Natural killer cell treated with Interleukin-12 subunit alpha and Interleukin-12 subunit beta and Interleukin-15 and Interleukin-18, amount 100 ng/mL, for 72 hours (primary cell): ENCODE measurements around the gene CDH18. TPM values are rescaled to one million over a fixed set of nuclear protein-coding genes. Genes with fewer than 3 reads are reported as not detected.

Experiments
- ATAC-seq, 2 donors: fragments of 150-1000 bp; cut with Tn5 transposase in 1 of 2; sonication (Bioruptor Pico), chemical (Tn5 transposase) in 1 of 2; 2 replicates each; pipeline ENCODE4 v1.10.0; 2021
- DNase-seq: peaks from one replicate; pipeline ENCODE4 v3.0.0; 2022; ENCODE audit warnings: low spot score
- H3K27ac Mint-ChIP-seq, 2 donors: 1 replicate in 1 of 2; 2 replicates in 1 of 2; pipeline ENCODE4 v1.8.0; 2022; ENCODE audit warnings: mixed read lengths in 2 of 2, mild to moderate bottlenecking in 1 of 2, moderate library complexity in 1 of 2
- H3K27me3 Mint-ChIP-seq, 2 donors: 1 replicate in 1 of 2; 2 replicates in 1 of 2; pipeline ENCODE4 v1.8.0; 2022; ENCODE audit warnings: mixed read lengths in 2 of 2
- H3K36me3 Mint-ChIP-seq: one replicate; pipeline ENCODE4 v1.8.0; 2022; ENCODE audit warnings: mixed read lengths
- H3K4me1 Mint-ChIP-seq, 2 donors: 1 replicate in 1 of 2; 2 replicates in 1 of 2; pipeline ENCODE4 v1.8.0; 2022; ENCODE audit warnings: low read depth in 2 of 2, mixed read lengths in 2 of 2, mild to moderate bottlenecking in 1 of 2
- H3K4me3 Mint-ChIP-seq: one replicate; pipeline ENCODE4 v1.8.0; 2022; ENCODE audit warnings: mixed read lengths
- H3K9me3 Mint-ChIP-seq: 2 replicates; pipeline ENCODE4 v1.8.0; 2022; ENCODE audit warnings: mixed read lengths
- total RNA-seq, 2 donors: library from RNA; stranded (reverse); gene quantifications; one replicate each; pipeline ENCODE4 v1.2.3, GENCODE V29; 2022

Gene CDH18
- total RNA-seq, 2 donors from 2014 or later, result not detected

DNA sequence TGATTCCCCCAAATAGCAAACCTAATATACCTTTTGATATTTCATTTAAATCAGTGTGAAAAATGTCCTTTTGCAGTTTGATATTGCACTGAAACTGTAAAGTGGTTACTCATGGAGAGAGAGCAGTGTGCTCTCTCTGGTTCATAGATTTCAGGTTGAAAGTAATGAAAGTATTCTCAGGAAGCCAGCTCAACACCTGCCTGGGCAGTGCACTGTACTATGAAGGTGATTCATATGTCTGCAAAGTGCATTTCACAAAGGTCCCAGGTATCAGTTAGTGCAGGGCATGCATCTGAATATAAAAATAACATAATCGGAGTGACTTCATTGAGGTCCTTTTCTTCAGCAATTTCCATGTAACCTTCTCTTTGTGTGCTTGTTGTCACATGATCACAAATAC is 274.3 kb downstream of the CDH18 start:
- DNase-seq, result no peak

GRCh38 chr5:19709403-19709802 is 278.6 kb downstream of the CDH18 start:
- DNase-seq (no peak), ATAC-seq (no peak)
- H3K4me3 Mint-ChIP-seq, result no peak overlapping the region
- peaks cover 5% of the 10 kb centered on the region for H3K36me3 Mint-ChIP-seq
- H3K27me3 Mint-ChIP-seq, result no peaks in the 10 kb centered on the region
- H3K27ac Mint-ChIP-seq, result no peak overlapping the region
- peaks cover 13% of the 10 kb centered on the region for H3K9me3 Mint-ChIP-seq
- H3K4me1 Mint-ChIP-seq, result no peaks in the 10 kb centered on the region

More for the DNA sequence above, 274.3 kb downstream of the CDH18 start:
- Mint-ChIP-seq H3K27ac (no peak overlapping the region), H3K4me1 (no peaks in the 10 kb centered on the region), H3K27me3 (no peaks in the 10 kb centered on the region), H3K4me3 (no peak overlapping the region), H3K9me3 (peaks cover 10% of the 10 kb centered on the region), H3K36me3 (peaks cover 5% of the 10 kb centered on the region)
- no peak for ATAC-seq

DNA sequence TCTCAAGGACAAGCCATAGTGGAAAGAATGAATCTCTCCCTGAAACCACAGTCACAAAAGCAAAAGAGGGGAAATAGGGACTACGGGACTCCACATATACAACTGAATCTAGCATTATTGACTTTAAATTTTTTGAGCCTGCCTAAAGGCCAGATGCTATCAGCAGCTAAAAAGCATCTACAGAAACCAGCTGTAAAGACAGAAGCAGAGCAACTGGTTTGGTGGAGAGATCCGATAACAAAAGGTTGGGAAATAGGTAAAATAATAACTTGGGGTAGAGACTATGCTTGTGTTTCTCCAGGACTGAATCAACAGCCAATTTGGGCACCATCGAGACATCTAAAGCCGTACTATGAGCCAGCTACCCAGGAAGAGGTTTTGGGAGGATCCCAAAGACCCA is 281.2 kb downstream of the CDH18 start:
- no peak overlapping the region for H3K27ac Mint-ChIP-seq
- ATAC-seq (no peak), DNase-seq (no peak)
- no peak overlapping the region for H3K4me3 Mint-ChIP-seq
- H3K27me3 Mint-ChIP-seq, result no peaks in the 10 kb centered on the region
- H3K9me3 Mint-ChIP-seq, result peaks cover 14% of the 10 kb centered on the region
- H3K4me1 Mint-ChIP-seq, result no peaks in the 10 kb centered on the region
- peaks cover 5% of the 10 kb centered on the region for H3K36me3 Mint-ChIP-seq

GRCh38 chr5:19701731-19702130 is 286.3 kb downstream of the CDH18 start:
- H3K27me3 Mint-ChIP-seq, result no peaks in the 10 kb centered on the region
- H3K36me3 Mint-ChIP-seq, result no peaks in the 10 kb centered on the region
- H3K9me3 Mint-ChIP-seq, result peaks cover 11% of the 10 kb centered on the region
- no peak for ATAC-seq
- DNase-seq, result no peak
- H3K4me3 Mint-ChIP-seq, result no peak overlapping the region
- H3K27ac Mint-ChIP-seq, result no peak overlapping the region
- H3K4me1 Mint-ChIP-seq, result no peaks in the 10 kb centered on the region

- Mint-ChIP-seq H3K36me3 (no peaks in the 10 kb centered on the region), H3K9me3 (peaks cover 6% of the 10 kb centered on the region), H3K27me3 (no peaks in the 10 kb centered on the region), H3K4me3 (no peak overlapping the region), H3K27ac (no peak overlapping the region), H3K4me1 (no peaks in the 10 kb centered on the region)
- no peak for DNase-seq
- no peak for ATAC-seq
Measured at GRCh38 chr5:19694949-19695611, 292.9 kb downstream of the CDH18 start.

DNA sequence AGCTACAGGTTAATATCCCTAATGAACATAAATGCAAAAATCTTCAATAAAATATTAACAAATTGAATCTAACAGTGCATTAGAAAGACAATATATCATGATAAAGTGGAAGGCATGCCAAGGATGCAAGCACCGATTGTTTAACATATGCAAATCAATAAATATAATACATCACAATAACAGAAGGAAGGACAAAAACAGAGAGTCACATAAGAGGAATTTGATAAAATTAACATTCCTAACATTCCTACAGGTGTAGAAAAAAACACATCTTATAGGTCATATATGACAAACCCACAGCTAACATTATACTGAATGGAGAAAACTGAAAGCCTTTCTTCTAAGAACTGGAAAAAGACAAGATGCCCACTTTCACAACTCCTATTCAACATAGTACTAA is 297.0 kb downstream of the CDH18 start:
- H3K9me3 Mint-ChIP-seq, result peaks cover 13% of the 10 kb centered on the region
- H3K4me1 Mint-ChIP-seq, result no peaks in the 10 kb centered on the region
- no peak for ATAC-seq
- H3K36me3 Mint-ChIP-seq, result no peaks in the 10 kb centered on the region
- DNase-seq, result no peak
- no peaks in the 10 kb centered on the region for H3K27me3 Mint-ChIP-seq
- no peak overlapping the region for H3K4me3 Mint-ChIP-seq
- H3K27ac Mint-ChIP-seq, result no peak overlapping the region

DNA sequence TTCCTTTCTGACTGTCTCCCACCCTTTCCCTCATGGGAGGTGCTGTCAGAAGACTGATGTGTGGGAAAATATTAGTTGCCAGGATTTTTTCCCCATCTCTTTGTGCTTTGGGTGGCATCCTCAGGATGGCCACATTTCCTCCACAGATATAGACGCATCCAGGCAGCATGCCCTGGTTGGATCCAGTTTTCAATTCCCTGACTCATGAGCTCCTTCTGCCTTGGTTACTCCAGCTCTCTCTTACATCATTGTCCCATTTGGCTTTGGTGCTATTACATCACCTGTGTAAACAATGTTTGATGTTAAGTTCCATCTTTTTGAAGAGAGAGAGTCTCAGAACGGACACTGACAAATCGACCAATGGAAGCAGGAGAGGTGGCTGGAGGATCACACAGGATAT is 302.5 kb downstream of the CDH18 start:
- DNase-seq (no peak), ATAC-seq (no peak)
- Mint-ChIP-seq H3K36me3 (no peaks in the 10 kb centered on the region), H3K9me3 (peaks cover 27% of the 10 kb centered on the region), H3K4me1 (no peaks in the 10 kb centered on the region), H3K4me3 (no peak overlapping the region), H3K27me3 (no peaks in the 10 kb centered on the region), H3K27ac (no peak overlapping the region)

DNA sequence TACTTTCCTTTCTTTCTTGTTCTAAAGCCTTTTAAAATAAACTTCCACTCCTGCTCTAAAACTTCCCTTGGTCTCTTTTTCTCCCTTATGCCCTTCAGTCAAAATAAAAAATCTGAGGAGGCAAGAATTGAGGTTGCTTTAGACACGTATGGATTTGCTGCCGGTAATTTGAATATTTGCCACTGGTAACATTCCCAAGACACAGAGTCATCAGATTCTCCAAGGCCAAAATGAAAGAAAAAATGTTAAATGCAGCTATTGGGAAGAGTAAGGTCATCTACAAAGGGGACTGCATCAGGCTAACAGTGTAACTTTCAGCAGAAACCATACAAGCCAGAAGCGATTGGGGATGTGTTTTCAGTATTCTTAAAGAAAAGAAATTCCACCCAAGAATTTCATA is 311.1 kb downstream of the CDH18 start:
- Mint-ChIP-seq H3K4me3 (no peak overlapping the region), H3K27ac (no peak overlapping the region), H3K27me3 (no peaks in the 10 kb centered on the region), H3K9me3 (peaks cover 16% of the 10 kb centered on the region), H3K4me1 (no peaks in the 10 kb centered on the region), H3K36me3 (peaks cover 13% of the 10 kb centered on the region)
- ATAC-seq, result no peak
- DNase-seq, result no peak

DNA sequence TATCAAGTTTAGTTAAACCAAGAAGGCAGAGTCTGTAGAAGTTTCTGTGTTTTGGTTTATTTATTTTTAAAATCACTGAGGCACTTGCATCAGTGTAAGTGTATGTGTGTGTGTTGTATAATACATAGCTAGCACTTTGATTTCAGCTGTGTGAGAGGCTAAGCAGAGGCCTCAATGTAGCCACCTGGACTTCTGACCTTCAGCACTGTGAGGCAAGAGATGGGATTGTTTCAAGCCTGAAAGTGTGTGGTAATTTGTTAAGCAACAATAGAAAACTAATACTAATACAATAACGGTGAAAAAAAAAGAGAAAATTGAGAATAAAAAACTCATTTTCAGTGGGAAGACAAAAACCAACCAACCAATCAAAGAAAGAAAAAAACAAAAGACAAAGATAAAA is 327.3 kb downstream of the CDH18 start:
- H3K36me3 Mint-ChIP-seq, result no peaks in the 10 kb centered on the region
- H3K4me3 Mint-ChIP-seq, result no peak overlapping the region

DNA sequence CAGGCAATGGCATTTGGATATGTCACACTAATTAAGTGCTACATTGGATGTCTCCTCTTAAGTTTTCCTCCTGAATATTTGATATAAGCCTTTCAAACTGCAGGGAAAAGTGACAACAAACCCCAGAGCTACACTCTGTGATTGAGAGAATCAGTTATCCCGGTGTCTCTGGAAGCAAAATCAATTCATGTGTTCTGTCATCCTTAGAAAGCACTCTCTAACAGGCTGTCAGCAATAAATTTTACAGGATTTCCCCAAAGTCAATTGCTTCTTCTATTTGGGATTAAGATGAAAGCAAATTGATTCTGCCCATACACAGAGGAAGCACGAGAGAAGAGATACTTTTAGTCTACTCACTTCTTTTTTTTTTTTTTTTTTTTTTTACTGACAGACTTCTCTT is 332.4 kb downstream of the CDH18 start:
- no peaks in the 10 kb centered on the region for H3K36me3 Mint-ChIP-seq
- H3K27me3 Mint-ChIP-seq, result no peaks in the 10 kb centered on the region
- no peak for ATAC-seq
- no peak overlapping the region for H3K27ac Mint-ChIP-seq
- DNase-seq, result no peak
- H3K9me3 Mint-ChIP-seq, result peaks cover 6% of the 10 kb centered on the region
- H3K4me1 Mint-ChIP-seq, result no peaks in the 10 kb centered on the region
- H3K4me3 Mint-ChIP-seq, result no peak overlapping the region

More for the DNA sequence above, 327.3 kb downstream of the CDH18 start:
- no peaks in the 10 kb centered on the region for H3K27me3 Mint-ChIP-seq
- DNase-seq (no peak), ATAC-seq (no peak)
- H3K9me3 Mint-ChIP-seq, result peaks cover 3% of the 10 kb centered on the region
- no peak overlapping the region for H3K27ac Mint-ChIP-seq
- no peaks in the 10 kb centered on the region for H3K4me1 Mint-ChIP-seq

DNA sequence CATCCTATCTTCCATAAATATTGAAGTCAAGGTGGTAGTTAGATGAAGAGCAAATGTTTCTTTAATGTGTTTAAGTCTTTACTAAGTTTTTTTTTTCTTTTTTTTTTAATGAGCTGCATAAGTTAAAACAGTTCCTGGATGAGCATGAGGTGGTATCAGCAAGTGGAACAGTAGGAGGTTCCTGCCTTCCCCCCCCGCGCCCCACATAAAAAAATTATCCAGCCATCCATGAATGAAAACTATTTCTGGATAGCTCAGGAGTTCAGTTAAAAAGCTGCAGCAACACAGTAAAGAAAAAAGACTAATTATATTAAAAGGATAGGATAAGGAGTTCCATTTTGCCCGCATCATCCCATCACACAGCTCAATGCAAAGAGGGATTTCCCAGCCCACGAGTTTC is 349.5 kb downstream of the CDH18 start:
- H3K9me3 Mint-ChIP-seq, result peaks cover 16% of the 10 kb centered on the region
- no peaks in the 10 kb centered on the region for H3K27me3 Mint-ChIP-seq
- ATAC-seq, result no peak
- no peak for DNase-seq
- peaks cover 7% of the 10 kb centered on the region for H3K36me3 Mint-ChIP-seq
- H3K4me1 Mint-ChIP-seq, result no peaks in the 10 kb centered on the region
- no peak overlapping the region for H3K4me3 Mint-ChIP-seq
- no peak overlapping the region for H3K27ac Mint-ChIP-seq

GRCh38 chr5:19630876-19631275 is 357.1 kb downstream of the CDH18 start:
- ATAC-seq, result no peak
- Mint-ChIP-seq H3K4me3 (no peak overlapping the region), H3K27ac (no peak overlapping the region), H3K27me3 (no peaks in the 10 kb centered on the region), H3K9me3 (peaks cover 19% of the 10 kb centered on the region), H3K4me1 (no peaks in the 10 kb centered on the region), H3K36me3 (no peaks in the 10 kb centered on the region)
- no peak for DNase-seq

GRCh38 chr5:19626211-19626610 is 361.8 kb downstream of the CDH18 start:
- Mint-ChIP-seq H3K9me3 (peaks cover 31% of the 10 kb centered on the region), H3K4me3 (no peak overlapping the region), H3K27ac (no peak overlapping the region), H3K27me3 (no peaks in the 10 kb centered on the region), H3K36me3 (peaks cover 4% of the 10 kb centered on the region), H3K4me1 (no peaks in the 10 kb centered on the region)
- no peak for ATAC-seq
- no peak for DNase-seq

DNA sequence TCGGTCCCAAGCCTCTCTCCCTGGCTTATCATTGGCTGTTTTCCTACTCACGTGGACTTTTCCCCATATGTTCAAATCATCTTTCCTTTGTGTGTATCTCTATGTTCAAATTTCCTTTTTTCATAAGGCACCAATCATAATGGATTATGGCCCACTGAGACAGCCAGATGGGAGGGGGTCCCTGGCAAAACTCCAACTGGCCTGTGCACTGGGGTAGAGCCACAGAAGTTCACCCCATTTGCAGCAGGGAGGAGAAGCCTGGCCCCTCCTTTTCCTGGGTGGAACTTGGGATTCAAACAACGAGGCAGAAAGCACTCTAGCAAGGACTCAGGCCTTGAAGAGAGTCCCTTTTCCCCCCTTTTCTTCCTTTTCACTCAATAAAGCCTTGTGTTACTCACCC is 362.4 kb downstream of the CDH18 start:
- Mint-ChIP-seq H3K36me3 (peaks cover 4% of the 10 kb centered on the region), H3K27ac (no peak overlapping the region), H3K4me1 (no peaks in the 10 kb centered on the region), H3K27me3 (no peaks in the 10 kb centered on the region), H3K4me3 (no peak overlapping the region), H3K9me3 (peaks cover 31% of the 10 kb centered on the region)
- ATAC-seq (no peak), DNase-seq (no peak)

DNA sequence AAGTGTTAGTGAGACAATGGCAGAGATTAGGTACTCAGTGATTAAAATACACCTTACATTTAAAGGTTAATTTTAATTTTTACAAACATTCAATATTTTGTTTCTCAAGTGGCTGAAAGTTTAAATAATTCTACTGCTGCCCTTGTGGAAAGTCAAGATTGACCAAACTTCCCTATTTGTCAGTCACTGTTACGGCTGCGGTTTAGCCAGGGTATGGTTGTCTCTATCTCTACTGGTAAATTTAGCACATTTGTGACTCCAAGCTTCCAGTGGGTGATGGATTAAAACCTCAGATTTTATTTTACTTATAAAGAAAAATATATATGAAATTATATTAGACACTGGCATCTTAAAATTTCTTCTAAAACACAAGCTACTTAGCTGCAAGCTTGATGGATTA is 368.4 kb downstream of the CDH18 start:
- peaks cover 23% of the 10 kb centered on the region for H3K9me3 Mint-ChIP-seq
- H3K27ac Mint-ChIP-seq, result no peak overlapping the region
- no peak overlapping the region for H3K4me3 Mint-ChIP-seq
- H3K36me3 Mint-ChIP-seq, result no peaks in the 10 kb centered on the region
- DNase-seq (no peak), ATAC-seq (no peak)
- H3K27me3 Mint-ChIP-seq, result no peaks in the 10 kb centered on the region
- no peaks in the 10 kb centered on the region for H3K4me1 Mint-ChIP-seq
